Activated T-helper 1 cell treated with Interleukin-2 at 50 U/mL for 16 hours (primary cell): Measurements from ENCODE around the gene AGFG2.

Experiments used
- DNase-seq: peaks from one replicate; pipeline ENCODE4 v3.0.0-alpha.2; 2020; ENCODE audit warnings: low read depth

The AGFG2 gene

DNA sequence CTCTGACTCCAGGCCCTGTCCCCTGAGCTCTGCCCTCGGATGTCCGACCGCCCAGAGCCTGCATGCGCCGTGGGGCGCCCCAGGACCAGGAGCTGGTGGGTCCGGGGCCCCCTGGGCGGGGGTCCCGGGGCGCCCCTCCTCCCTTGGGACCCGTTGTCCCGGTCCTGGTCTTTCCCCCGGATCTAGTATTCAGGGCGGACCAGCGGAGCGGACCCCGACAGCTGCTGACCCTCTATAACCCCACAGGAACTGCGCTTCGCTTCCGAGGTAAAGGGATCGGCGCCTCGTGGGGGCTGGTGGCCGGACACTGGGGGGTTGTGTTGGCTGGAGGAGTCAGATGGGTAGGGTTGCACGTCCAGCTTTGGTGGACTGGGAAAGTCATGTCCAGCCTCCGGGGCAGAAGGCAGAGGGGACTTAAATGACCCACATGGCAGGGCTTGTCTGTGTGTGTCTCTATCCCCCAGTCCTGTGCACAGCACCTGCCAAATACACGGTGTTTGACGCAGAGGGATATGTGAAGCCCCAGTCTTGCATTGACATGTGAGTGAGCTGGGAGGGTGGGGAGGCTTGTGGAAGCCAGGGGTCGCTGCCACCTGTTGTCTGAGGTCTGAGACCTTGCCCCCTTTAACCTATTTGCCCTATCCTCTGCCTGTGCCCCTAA, 73.9 kb downstream of the AGFG2 start:
- no peak for DNase-seq

DNA sequence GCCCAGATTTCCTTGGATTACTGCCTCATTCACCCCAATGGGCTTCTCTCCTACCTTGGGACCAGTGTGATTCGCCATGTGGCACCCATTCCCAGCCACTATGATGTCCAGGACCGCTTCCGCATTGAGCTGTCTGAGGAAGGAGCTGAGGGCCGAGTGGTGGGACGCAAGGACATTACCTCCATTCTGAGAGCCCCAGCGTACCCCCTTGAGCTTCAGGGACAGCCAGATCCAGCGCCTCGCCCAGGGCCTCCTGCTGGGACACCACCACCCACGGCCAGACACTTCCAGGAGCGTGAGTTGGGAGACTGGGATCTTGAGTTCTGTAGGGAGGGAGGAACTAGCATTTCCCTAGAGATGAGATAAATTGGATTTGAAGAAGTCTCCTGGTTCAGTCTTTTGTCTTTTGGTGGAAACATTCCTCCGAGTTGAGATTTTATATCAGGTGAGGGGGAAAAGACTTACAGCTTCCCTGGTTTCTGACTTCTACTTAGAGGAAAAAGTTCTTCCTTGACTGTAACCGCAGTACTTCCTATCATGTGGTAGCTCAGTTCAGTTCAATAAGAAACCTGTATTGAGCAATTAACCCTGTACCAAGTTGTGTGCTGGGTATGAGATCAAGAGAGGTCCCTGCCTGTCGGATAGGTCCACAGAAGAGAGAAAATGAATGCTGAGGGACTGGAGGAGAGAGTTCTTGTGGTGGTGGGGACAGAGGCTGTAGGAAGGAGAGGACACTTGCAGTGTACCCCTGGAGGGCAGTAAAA, 74.6 kb downstream of the AGFG2 start:
- DNase-seq: no peak

DNA sequence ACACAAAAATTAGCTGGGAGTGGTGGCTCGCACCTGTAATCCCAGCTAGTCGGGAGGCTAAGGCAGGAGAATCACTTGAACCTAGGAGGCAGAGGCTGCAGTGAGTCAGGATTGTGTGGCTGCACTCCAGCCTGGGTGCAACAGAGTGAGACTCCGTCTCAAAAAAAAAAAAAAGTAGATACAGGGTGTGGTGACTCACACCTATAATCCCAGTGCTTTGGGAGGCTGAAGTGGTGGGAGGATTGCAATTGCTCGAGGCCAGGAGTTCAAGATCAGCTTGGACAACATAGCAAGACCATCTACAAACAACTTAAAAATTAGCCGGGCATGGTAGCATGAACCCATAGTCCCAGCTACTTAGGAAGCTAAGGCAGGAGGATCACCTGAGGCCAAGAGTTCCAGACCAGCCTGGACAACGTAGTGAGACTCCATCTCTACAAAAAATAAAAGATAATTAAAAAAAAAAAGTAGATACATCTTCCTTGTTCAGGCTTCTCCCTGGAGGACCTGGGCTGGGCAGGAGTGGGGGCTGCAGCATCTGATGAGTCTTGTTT, 75.4 kb downstream of the AGFG2 start:
- no peak for DNase-seq
